Vagina (tissue), 2 donors: ENCODE data around the gene KAZN.

Source experiments
- POLR2A ChIP-seq, 2 donors: fragments of 450-650 bp; IDR thresholded peaks; one replicate each; pipeline ENCODE4 v1.6.1; 2017; ENCODE audit warnings: antibody characterized with exemption in 2 of 2, mild to moderate bottlenecking in 2 of 2, moderate library complexity in 2 of 2
- POLR2AphosphoS5 ChIP-seq, 2 donors: sonication (generic); formaldehyde crosslinking; IDR thresholded peaks; one replicate each; pipeline ENCODE4 v1.9.0; 2017; ENCODE audit warnings: antibody characterized with exemption in 2 of 2, mild to moderate bottlenecking in 2 of 2, low read depth in 1 of 2; ENCODE audit not compliant: insufficient read depth in 1 of 2
- TF ChIP-seq, protein P1 (sequence below), 3 experiments: fragments of 450-650 bp in 2 of 3; fragments of 200-600 bp in 1 of 3; sonication (generic) in 1 of 3; IDR thresholded peaks; one replicate each; pipeline ENCODE4 v1.5.1; 2017 to 2019; ENCODE audit warnings: antibody characterized with exemption in 3 of 3, mild to moderate bottlenecking in 2 of 3, moderate library complexity in 2 of 3

DNA sequence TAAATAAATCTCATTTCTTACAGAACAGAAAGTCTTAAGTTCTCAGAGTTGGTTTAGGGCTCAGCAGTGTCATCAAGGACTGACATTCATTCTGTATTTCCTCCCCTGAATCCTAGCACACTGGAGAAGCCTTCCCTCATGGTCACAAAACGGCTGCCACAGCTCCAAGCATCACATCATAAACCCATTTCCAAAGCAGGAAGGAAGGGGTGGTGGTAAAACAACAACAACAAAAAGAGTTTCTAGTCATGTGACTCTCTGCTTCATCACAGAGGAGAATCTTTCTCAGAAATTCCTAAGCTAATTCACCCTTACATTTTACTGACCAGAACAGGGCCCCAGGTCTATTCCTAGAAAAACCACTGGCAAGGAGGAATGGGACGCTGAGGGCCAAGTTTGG lies 210.3 kb downstream of the KAZN start:
- TF ChIP-seq, protein P1, sequence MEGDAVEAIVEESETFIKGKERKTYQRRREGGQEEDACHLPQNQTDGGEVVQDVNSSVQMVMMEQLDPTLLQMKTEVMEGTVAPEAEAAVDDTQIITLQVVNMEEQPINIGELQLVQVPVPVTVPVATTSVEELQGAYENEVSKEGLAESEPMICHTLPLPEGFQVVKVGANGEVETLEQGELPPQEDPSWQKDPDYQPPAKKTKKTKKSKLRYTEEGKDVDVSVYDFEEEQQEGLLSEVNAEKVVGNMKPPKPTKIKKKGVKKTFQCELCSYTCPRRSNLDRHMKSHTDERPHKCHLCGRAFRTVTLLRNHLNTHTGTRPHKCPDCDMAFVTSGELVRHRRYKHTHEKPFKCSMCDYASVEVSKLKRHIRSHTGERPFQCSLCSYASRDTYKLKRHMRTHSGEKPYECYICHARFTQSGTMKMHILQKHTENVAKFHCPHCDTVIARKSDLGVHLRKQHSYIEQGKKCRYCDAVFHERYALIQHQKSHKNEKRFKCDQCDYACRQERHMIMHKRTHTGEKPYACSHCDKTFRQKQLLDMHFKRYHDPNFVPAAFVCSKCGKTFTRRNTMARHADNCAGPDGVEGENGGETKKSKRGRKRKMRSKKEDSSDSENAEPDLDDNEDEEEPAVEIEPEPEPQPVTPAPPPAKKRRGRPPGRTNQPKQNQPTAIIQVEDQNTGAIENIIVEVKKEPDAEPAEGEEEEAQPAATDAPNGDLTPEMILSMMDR (IDR thresholded peaks at IDR 0.05) = no peak
- TF ChIP-seq POLR2A (IDR thresholded peaks at IDR 0.05) (no peak), POLR2AphosphoS5 (IDR thresholded peaks at IDR 0.05; ENCODE audit: insufficient read depth in 1 of 2, low read depth in 1 of 2) (no peak)
